Ovary (tissue), 9 donors: Measurements from ENCODE around the gene CERS6. TPM values are rescaled to one million over a fixed set of nuclear protein-coding genes. Genes with fewer than 3 reads are reported as not detected.

ENCODE experiments used
- DNase-seq, 5 donors: peaks; one replicate each; pipeline ENCODE4 v3.0.0-alpha.2; 2019 to 2020
- H3K27ac ChIP-seq, 2 donors: fragments of 200-600 bp; one replicate each; pipeline versions ENCODE4 v1.5.1 to v1.8.0; 2019 to 2022
- H3K27me3 ChIP-seq: fragments of 200-600 bp; one replicate; pipeline ENCODE4 v1.8.0; 2022
- H3K36me3 ChIP-seq: fragments of 200-600 bp; sonication (generic); one replicate; pipeline ENCODE4 v1.5.1; 2019
- H3K4me1 ChIP-seq: one replicate; pipeline ENCODE4 v1.8.1; 2013; ENCODE audit warnings: mild to moderate bottlenecking, moderate library complexity; ENCODE audit not compliant: insufficient read depth
- H3K4me3 ChIP-seq: fragments of 200-600 bp; sonication (generic); one replicate; pipeline ENCODE4 v1.5.1; 2017
- H3K9me3 ChIP-seq, 2 donors: fragments of 200-600 bp in 1 of 2; sonication (generic) in 1 of 2; one replicate each; pipeline versions ENCODE4 v1.5.1 to v1.8.1; 2013 to 2019; ENCODE audit warnings: mild to moderate bottlenecking in 1 of 2, moderate library complexity in 1 of 2
- EP300 ChIP-seq: sonication (generic); formaldehyde crosslinking; IDR thresholded peaks from one replicate; pipeline ENCODE4 v1.6.1; 2017; ENCODE audit warnings: antibody characterized with exemption
- POLR2A ChIP-seq: fragments of 450-650 bp; IDR thresholded peaks from one replicate; pipeline ENCODE4 v1.6.1; 2017; ENCODE audit warnings: antibody characterized with exemption, mild to moderate bottlenecking, moderate library complexity
- WGBS, 3 donors: extraction: QIAGEN DNeasy Blood & Tissue Kit in 1 of 3; methylation state at CpG; one replicate each; pipeline versions ENCODE4 v1.1.5 to v1.1.7; 2013 to 2017; 5-methylcytosine and 5-hydroxymethylcytosine counted together
- intact Hi-C, 4 donors: fragments of 100-400 bp; cut with DNase I; formaldehyde crosslinking; loops; one replicate each; pipeline versions ENCODE4 v1.11.0 to v1.15.1; 2022 to 2023
- polyA plus RNA-seq, 2 donors: library from polyadenylated mRNA; stranded (reverse); fragments of 200-250 nt in 1 of 2; fragments of 350-450 nt in 1 of 2; fragmentation: Illumina TruSeq in 1 of 2; extraction: RNeasy Lipid Tissue Mini Kit (QIAGEN cat#74804) in 1 of 2; gene quantifications; one replicate each; pipeline ENCODE4 v1.2.3, GENCODE V29; 2013 to 2014
- total RNA-seq, 7 donors: library from RNA; depleted of rRNA in 2 of 7; stranded (reverse); fragments of >200 nt in 2 of 7; fragmentation: NEBNext Ultra II Directional in 3 of 7; extraction: Animal tissue kit (Norgen Biotek cat#: 25700) in 3 of 7; gene quantifications; one replicate each; pipeline versions ENCODE4 v1.1.0 to v1.2.4, GENCODE V29; 2016 to 2023
- TF ChIP-seq, protein P1 (sequence below), 3 donors: fragments of 450-650 bp in 2 of 3; fragments of 200-600 bp in 1 of 3; IDR thresholded peaks; one replicate each; pipeline versions ENCODE4 v1.5.1 to v1.8.0; 2016 to 2022; ENCODE audit warnings: antibody characterized with exemption in 3 of 3, mild to moderate bottlenecking in 1 of 3
- donor health status: DM: no; HTN: no; CAD: no; lungs with moderate emphysema.
- donor health status: DM: no; HTN: no; CAD: no.
- donor health status: Bipolar disorder and iron deficiency.
- donor health status: DM: yes; HTN: yes; CAD: no.
- donor health status: DM: no; HTN: no; CAD: no.
- donor health status: DM: yes; HTN: yes; CAD: no.

CERS6 gene
- total and polyA plus RNA-seq, 9 donors, result 11.5 to 30.8 (median 24.9) TPM

GRCh38 chr2:168584911-168585310 lies 128.8 kb downstream of the CERS6 start:
- peaks cover 12% of the 10 kb centered on the region for H3K4me1 ChIP-seq
- TF ChIP-seq EP300, result no peak
- TF ChIP-seq POLR2A, result no peak
- TF ChIP-seq, protein P1, sequence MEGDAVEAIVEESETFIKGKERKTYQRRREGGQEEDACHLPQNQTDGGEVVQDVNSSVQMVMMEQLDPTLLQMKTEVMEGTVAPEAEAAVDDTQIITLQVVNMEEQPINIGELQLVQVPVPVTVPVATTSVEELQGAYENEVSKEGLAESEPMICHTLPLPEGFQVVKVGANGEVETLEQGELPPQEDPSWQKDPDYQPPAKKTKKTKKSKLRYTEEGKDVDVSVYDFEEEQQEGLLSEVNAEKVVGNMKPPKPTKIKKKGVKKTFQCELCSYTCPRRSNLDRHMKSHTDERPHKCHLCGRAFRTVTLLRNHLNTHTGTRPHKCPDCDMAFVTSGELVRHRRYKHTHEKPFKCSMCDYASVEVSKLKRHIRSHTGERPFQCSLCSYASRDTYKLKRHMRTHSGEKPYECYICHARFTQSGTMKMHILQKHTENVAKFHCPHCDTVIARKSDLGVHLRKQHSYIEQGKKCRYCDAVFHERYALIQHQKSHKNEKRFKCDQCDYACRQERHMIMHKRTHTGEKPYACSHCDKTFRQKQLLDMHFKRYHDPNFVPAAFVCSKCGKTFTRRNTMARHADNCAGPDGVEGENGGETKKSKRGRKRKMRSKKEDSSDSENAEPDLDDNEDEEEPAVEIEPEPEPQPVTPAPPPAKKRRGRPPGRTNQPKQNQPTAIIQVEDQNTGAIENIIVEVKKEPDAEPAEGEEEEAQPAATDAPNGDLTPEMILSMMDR (IDR thresholded peaks at IDR 0.05), result no peak
- intact Hi-C loops, result no loop called here

DNA sequence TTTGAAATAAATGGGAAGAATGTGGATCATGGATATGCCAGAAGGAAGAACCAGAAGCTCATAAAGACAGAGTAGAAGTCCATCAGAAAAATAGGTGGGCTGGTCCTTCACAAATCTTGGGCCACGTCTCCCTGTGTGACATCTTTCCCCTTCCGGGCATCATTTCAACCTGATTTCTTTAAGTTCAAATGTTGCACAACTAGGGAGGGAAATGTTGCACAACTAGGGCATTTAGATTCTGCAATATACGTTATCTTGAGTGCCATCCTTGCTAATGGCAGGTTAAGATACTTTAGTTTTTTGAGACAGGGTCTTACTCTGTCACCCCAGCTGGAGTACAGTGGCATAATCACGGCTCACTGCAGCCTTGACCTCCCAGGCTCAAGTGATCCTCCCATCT lies 129.6 kb downstream of the CERS6 start:
- Histone ChIP-seq H3K36me3 (no peaks in the 10 kb centered on the region), H3K9me3 (no peaks in the 10 kb centered on the region), H3K4me3 (no peak overlapping the region), H3K4me1 (peaks cover 13% of the 10 kb centered on the region), H3K27me3 (no peaks in the 10 kb centered on the region), H3K27ac (no peak overlapping the region)
- intact Hi-C loops, result no loop called here
- DNase-seq, result no peak
- no peak for TF ChIP-seq EP300
- TF ChIP-seq, protein P1 (IDR thresholded peaks at IDR 0.05), result no peak
- TF ChIP-seq POLR2A, result no peak
- WGBS, 3 donors, result 91 to 96% (median 95%) methylated on average over 4 of the region's 4 CpGs

More at GRCh38 chr2:168584911-168585310, 128.8 kb downstream of the CERS6 start:
- Histone ChIP-seq H3K27me3 (no peaks in the 10 kb centered on the region), H3K36me3 (no peaks in the 10 kb centered on the region), H3K27ac (no peak overlapping the region), H3K9me3 (no peaks in the 10 kb centered on the region), H3K4me3 (no peak overlapping the region)
- DNase-seq, result no peak

DNA sequence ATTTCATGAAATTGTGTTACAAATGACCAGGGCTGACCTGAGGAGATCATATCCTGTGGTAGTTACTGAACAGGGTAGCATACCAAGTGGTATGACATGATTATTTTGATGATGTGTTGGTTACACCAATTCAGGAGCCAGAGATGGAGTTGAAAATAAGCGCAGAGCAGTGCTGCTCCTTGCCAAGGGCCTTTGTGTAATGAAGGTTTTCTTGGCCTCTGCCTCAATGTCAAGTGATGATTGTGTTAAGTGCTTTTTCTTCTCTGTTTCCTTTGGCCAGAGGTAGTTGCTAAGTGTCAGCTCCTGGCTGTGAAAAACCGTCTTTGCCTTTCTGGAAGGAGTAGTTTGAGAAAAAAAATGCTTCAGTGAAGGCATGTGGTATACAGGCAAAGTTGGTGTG lies 131.2 kb downstream of the CERS6 start:
- DNase-seq, result no peak
- H3K9me3 ChIP-seq, result no peaks in the 10 kb centered on the region
- no peak overlapping the region for H3K4me3 ChIP-seq
- H3K27ac ChIP-seq, result no peak overlapping the region
- no peaks in the 10 kb centered on the region for H3K27me3 ChIP-seq
- TF ChIP-seq EP300, result no peak
- TF ChIP-seq, protein P1 (IDR thresholded peaks at IDR 0.05), result no peak
- no peak for TF ChIP-seq POLR2A
- intact Hi-C loops, result no loop called here
- H3K4me1 ChIP-seq, result peaks cover 9% of the 10 kb centered on the region
- H3K36me3 ChIP-seq, result no peaks in the 10 kb centered on the region
- WGBS, 3 donors, result 85 to 97% (median 95%) methylated on average over 2 of the region's 2 CpGs

DNA sequence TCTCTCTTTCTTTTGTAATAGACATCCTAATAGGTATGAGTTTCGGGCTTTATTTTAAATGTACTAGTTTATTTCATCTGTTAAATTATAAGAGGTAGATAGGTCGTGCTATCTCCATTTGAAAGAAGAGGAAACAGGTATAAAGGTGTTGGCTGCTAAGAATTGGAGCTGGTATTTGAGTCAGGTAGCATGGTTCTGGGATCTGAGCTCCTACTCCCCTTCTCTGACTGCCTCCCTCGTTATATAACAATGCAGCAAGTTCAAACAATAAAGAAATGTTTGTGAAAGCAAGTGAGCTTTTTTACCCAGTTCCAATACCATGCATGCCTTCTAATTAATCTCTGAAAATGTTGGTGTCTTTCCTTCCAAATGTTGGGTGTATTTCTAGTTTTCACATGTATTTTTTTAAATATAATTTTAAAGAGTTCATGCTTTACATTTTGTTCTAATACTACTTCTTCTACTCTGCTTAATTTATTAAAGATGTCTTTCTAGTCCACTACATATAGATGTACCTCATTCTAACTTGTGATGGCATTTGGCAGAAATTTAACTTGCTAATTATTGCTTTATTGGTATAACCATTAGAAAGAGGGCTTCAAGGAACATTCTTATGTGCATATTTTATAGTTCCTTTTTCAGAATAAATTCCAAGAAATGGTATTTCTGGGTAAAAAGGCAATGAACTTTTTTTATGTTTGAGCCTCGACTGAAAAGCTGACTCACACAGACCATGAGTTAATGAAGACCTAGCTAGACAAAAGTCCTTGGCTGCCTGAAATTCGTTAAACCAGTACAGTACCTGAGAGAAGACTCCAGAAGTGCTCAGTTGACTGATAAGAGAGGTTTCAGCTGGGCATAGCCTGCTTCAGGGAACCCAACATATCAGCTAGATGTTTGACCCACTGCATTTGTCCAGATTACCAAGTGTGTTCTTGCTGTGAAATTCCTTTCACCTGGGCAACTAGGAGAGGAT lies 133.5 kb downstream of the CERS6 start:
- no peaks in the 10 kb centered on the region for H3K36me3 ChIP-seq
- WGBS, 3 donors, result 65 to 78% (median 65%) methylated on average over 5 of the region's 5 CpGs
- TF ChIP-seq EP300, result no peak
- TF ChIP-seq, protein P1 (IDR thresholded peaks at IDR 0.05), result no peak
- no peaks in the 10 kb centered on the region for H3K9me3 ChIP-seq
- intact Hi-C loops, result loop anchor here in 1 of 4 donors (10.0 kb wide), 1 partner anchor 1115 kb away; no protein-coding TSS in a partner anchor
- H3K27me3 ChIP-seq, result no peaks in the 10 kb centered on the region
- peaks cover 2% of the 10 kb centered on the region for H3K4me1 ChIP-seq
- no peak overlapping the region for H3K4me3 ChIP-seq
- no peak for DNase-seq
- no peak overlapping the region for H3K27ac ChIP-seq
